OCI-LY7 (cell line): ENCODE data around the gene ANO8. TPM values are rescaled to one million over a fixed set of nuclear protein-coding genes. Genes with fewer than 3 reads are reported as not detected.

Source experiments
- BruUV-seq: library from RNA; stranded (reverse); fragments of 400-500 nt; replicated peaks from 2 replicates; lab custom pipeline; 2021; lab: Mats Ljungman, UMichigan
- CTCF ChIA-PET: fragments of 300-600 bp; sonication (Branson Sonifier 250); formaldehyde crosslinking; loops from one replicate; lab custom pipeline; 2022; ENCODE audit warnings: antibody characterized with exemption; ENCODE audit not compliant: unreplicated experiment; lab: Charles Lee
- POLR2A ChIA-PET: fragments of 300-600 bp; sonication (Branson Sonifier 250); formaldehyde crosslinking; loops from one replicate; lab custom pipeline; 2022; ENCODE audit warnings: antibody characterized with exemption; lab: Charles Lee
- DNase-seq: peaks from one replicate; pipeline ENCODE4 v3.0.0-alpha.2; 2015; ENCODE audit warnings: low spot score
- H2AFZ ChIP-seq: fragments of 200-600 bp; sonication (generic), shearing (Covaris generic); 2 replicates; pipeline ENCODE4 v1.6.1; 2014; ENCODE audit warnings: mild to moderate bottlenecking, antibody characterized with exemption, low read length, moderate library complexity
- H3K27ac ChIP-seq: fragments of 200-600 bp; sonication (generic); 2 replicates; pipeline ENCODE4 v1.5.1; 2014; ENCODE audit warnings: mixed run types, low read depth, mild to moderate bottlenecking, moderate library complexity, low read length, inconsistent platforms; ENCODE audit not compliant: poor library complexity, severe bottlenecking
- H3K36me3 ChIP-seq: fragments of 200-600 bp; sonication (generic); 2 replicates; pipeline ENCODE4 v1.6.1; 2014; ENCODE audit warnings: mild to moderate bottlenecking, antibody characterized with exemption, low read length, moderate library complexity, mixed read lengths; ENCODE audit not compliant: insufficient read depth
- H3K4me1 ChIP-seq: fragments of 200-600 bp; sonication (generic); 2 replicates; pipeline ENCODE4 v1.5.1; 2014; ENCODE audit warnings: mild to moderate bottlenecking, low read length; ENCODE audit not compliant: insufficient read depth, poor library complexity, severe bottlenecking
- H3K4me2 ChIP-seq: fragments of 200-600 bp; sonication (generic); 2 replicates; pipeline ENCODE4 v1.6.1; 2014; ENCODE audit warnings: mild to moderate bottlenecking, low read length
- H3K4me3 ChIP-seq: fragments of 200-600 bp; sonication (generic); 2 replicates; pipeline ENCODE4 v1.5.1; 2014; ENCODE audit warnings: mild to moderate bottlenecking, low read depth, low read length; ENCODE audit not compliant: poor library complexity, severe bottlenecking
- H3K79me2 ChIP-seq: fragments of 200-600 bp; sonication (generic); 2 replicates; pipeline ENCODE4 v1.6.1; 2016; ENCODE audit warnings: low read depth, mild to moderate bottlenecking, low read length, moderate library complexity, mixed read lengths; ENCODE audit not compliant: insufficient read depth
- H3K9me2 ChIP-seq: fragments of 200-600 bp; sonication (generic); 2 replicates; pipeline ENCODE4 v1.6.1; 2016; ENCODE audit warnings: mild to moderate bottlenecking, low read length, mixed read lengths; ENCODE audit not compliant: insufficient read depth
- H3K9me3 ChIP-seq: fragments of 200-600 bp; sonication (generic); 2 replicates; pipeline ENCODE4 v1.6.1; 2014; ENCODE audit warnings: mild to moderate bottlenecking, mixed run types, low read length, mixed read lengths
- H4K20me1 ChIP-seq: fragments of 200-600 bp; sonication (generic); 2 replicates; pipeline ENCODE4 v1.6.1; 2014; ENCODE audit warnings: mild to moderate bottlenecking, antibody characterized with exemption, low read length, moderate library complexity, mixed read lengths; ENCODE audit not compliant: insufficient read depth
- EZH2phosphoT487 ChIP-seq: fragments of 200-600 bp; sonication (generic); IDR thresholded peaks from 2 replicates; pipeline ENCODE4 v1.6.1; 2018; ENCODE audit warnings: low read depth, borderline replicate concordance, mild to moderate bottlenecking, mixed run types, antibody characterized with exemption, low read length, moderate library complexity, mixed read lengths
- intact Hi-C: fragments of 100-400 bp; cut with micrococcal nuclease; formaldehyde crosslinking; loops from one replicate; pipeline ENCODE4 v1.10.0; 2022; ENCODE audit not compliant: unreplicated experiment
- total RNA-seq, 2 experiments: library from RNA; depleted of rRNA in 1 of 2; stranded (reverse); fragments of >200 nt in 1 of 2; shearing (Covaris generic) in 1 of 2; gene quantifications; 2 replicates each; pipeline ENCODE4 v1.2.3, GENCODE V29; 2014 to 2022
- TF ChIP-seq, protein P1 (sequence below): fragments of 200-600 bp; sonication (generic); conservative IDR thresholded peaks from 2 replicates; pipeline ENCODE4 v1.5.1; 2014; ENCODE audit warnings: mild to moderate bottlenecking, antibody characterized with exemption, low read length, moderate library complexity, mixed read lengths

The ANO8 gene
- total RNA-seq, 2 experiments from 2014 or later = 4.3 to 13.5 TPM

DNA sequence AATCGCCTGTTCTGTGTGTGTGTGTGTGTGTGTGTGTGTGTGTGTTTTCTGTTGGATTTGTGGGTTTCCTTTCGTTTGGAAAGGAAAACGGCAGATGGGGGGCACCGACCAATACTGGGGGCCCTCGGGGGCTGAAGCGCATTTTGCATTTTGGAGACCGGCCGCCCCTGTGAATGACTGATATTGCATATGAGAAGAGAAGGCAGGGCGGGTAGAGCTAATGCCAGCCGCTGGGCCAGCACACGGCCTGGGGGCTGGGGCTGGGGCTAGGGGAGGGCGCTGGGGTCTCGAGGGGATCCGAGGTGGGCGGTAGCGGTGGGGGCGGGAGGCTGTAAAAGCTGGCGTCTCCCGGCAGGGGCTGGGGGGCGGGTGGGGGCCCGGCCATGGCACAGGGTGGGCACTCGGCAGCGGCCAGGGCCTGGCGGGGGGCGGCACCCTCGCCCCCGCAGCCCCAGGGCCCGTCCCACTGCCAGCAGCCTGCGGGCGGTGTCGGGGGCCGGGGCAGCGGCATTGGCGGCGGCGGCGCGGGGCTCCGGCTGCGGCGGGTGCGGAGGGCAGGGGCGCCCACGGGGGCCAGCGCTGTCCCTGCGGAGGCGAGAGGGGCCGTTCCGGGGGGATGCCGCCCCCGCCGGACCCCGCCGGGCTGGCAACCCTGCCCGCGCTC, 11.2 kb downstream of the ANO8 start:
- no TSS peak for BruUV-seq
- H3K4me1 ChIP-seq = peaks cover 14% of the 10 kb centered on the region
- H3K9me2 ChIP-seq = no peaks in the 10 kb centered on the region
- H3K36me3 ChIP-seq = peaks cover 35% of the 10 kb centered on the region
- H4K20me1 ChIP-seq = no peaks in the 10 kb centered on the region
- no peak overlapping the region for H3K4me2 ChIP-seq
- intact Hi-C loops = no loop called here
- no peak for DNase-seq
- H3K27ac ChIP-seq = no peak overlapping the region
- no peaks in the 10 kb centered on the region for H3K79me2 ChIP-seq
- TF ChIP-seq, protein P1, sequence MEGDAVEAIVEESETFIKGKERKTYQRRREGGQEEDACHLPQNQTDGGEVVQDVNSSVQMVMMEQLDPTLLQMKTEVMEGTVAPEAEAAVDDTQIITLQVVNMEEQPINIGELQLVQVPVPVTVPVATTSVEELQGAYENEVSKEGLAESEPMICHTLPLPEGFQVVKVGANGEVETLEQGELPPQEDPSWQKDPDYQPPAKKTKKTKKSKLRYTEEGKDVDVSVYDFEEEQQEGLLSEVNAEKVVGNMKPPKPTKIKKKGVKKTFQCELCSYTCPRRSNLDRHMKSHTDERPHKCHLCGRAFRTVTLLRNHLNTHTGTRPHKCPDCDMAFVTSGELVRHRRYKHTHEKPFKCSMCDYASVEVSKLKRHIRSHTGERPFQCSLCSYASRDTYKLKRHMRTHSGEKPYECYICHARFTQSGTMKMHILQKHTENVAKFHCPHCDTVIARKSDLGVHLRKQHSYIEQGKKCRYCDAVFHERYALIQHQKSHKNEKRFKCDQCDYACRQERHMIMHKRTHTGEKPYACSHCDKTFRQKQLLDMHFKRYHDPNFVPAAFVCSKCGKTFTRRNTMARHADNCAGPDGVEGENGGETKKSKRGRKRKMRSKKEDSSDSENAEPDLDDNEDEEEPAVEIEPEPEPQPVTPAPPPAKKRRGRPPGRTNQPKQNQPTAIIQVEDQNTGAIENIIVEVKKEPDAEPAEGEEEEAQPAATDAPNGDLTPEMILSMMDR = no peak
- TF ChIP-seq EZH2phosphoT487 = no peak
- H3K4me3 ChIP-seq = no peak overlapping the region
- ChIA-PET POLR2A (no interaction called here), CTCF (no interaction called here)
- H3K9me3 ChIP-seq = no peaks in the 10 kb centered on the region
- H2AFZ ChIP-seq = no peak overlapping the region

DNA sequence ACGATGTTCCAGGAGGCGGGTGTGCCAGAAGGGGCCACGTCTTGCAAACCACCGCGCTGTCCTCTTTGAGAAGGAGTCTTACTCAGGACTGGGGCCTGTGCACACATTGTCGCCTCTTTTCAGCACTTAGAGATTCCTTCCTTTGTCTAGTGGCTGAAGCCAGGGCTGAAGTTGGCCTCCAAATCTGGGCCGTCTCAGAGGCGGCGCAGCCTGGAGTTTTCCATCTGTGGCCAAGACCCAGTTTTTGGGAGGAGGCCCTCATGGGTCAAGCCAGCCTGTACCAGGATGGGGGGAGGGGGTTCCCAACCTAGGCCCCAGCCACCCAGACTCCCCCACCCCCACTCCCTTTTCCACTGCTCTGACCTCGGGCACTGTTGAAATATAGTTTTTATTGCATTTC, 11.8 kb downstream of the ANO8 start:
- no peak for DNase-seq
- Histone ChIP-seq H3K79me2 (no peaks in the 10 kb centered on the region), H3K9me3 (no peaks in the 10 kb centered on the region), H4K20me1 (no peaks in the 10 kb centered on the region), H2AFZ (no peak overlapping the region), H3K9me2 (no peaks in the 10 kb centered on the region), H3K4me3 (no peak overlapping the region), H3K27ac (no peak overlapping the region), H3K4me1 (peaks cover 9% of the 10 kb centered on the region), H3K4me2 (no peak overlapping the region), H3K36me3 (peaks cover 35% of the 10 kb centered on the region)
- intact Hi-C loops = no loop called here
- no peak for TF ChIP-seq EZH2phosphoT487
- TF ChIP-seq, protein P1 = no peak
- no TSS peak for BruUV-seq
- CTCF ChIA-PET = no interaction called here
- POLR2A ChIA-PET = no interaction called here
